Upper lobe of right lung (tissue), 1 donor: Measurements from ENCODE around the gene ADPRHL1. TPM values are rescaled to one million over a fixed set of nuclear protein-coding genes. Genes with fewer than 3 reads are reported as not detected.

ENCODE experiments used
- ATAC-seq: fragments of 200-7000 bp; cut with Tn5 transposase; one replicate; pipeline ENCODE4 v1.9.1; 2020; ENCODE audit warnings: mild to moderate bottlenecking, moderate library complexity
- DNase-seq: peaks from one replicate; pipeline ENCODE4 v3.0.0-alpha.2; 2020
- H3K27ac ChIP-seq: fragments of 200-600 bp; one replicate; pipeline ENCODE4 v1.8.0; 2022
- H3K27me3 ChIP-seq: fragments of 200-600 bp; one replicate; pipeline ENCODE4 v1.8.0; 2022; ENCODE audit warnings: mild to moderate bottlenecking
- H3K36me3 ChIP-seq: fragments of 200-600 bp; one replicate; pipeline ENCODE4 v1.8.0; 2022
- H3K4me1 ChIP-seq: fragments of 200-600 bp; one replicate; pipeline ENCODE4 v1.8.0; 2022
- H3K4me3 ChIP-seq: fragments of 200-600 bp; one replicate; pipeline ENCODE4 v1.8.0; 2022; ENCODE audit warnings: mild to moderate bottlenecking
- H3K9me3 ChIP-seq: fragments of 200-600 bp; one replicate; pipeline ENCODE4 v1.8.0; 2022
- CTCF ChIP-seq: fragments of 200-600 bp; IDR thresholded peaks from one replicate; pipeline ENCODE4 v1.8.0; 2022; ENCODE audit warnings: antibody characterized with exemption
- intact Hi-C: fragments of 100-400 bp; cut with DNase I; formaldehyde crosslinking; loops from one replicate; pipeline ENCODE4 v1.11.0; 2022
- total RNA-seq: library from RNA; stranded (reverse); fragmentation: NEBNext Ultra II Directional; extraction: Animal tissue kit (Norgen Biotek cat#: 25700); gene quantifications from one replicate; pipeline ENCODE4 v1.2.1, GENCODE V29; 2021
- donor health status: DM: no; HTN: yes; CAD: no; lungs with severe emphysema.

ADPRHL1 gene
- total RNA-seq, 1 donor from 2014 or later, result 1.9 TPM

- Histone ChIP-seq H3K4me1 (no peaks in the 10 kb centered on the region), H3K36me3 (no peaks in the 10 kb centered on the region), H3K27ac (no peak overlapping the region), H3K9me3 (no peaks in the 10 kb centered on the region), H3K4me3 (no peak overlapping the region), H3K27me3 (no peaks in the 10 kb centered on the region)
- TF ChIP-seq CTCF, result no peak
- no peak for ATAC-seq
- intact Hi-C loops, result no loop called here
- DNase-seq, result no peak
These were observed 24.2 kb downstream of the ADPRHL1 start for GRCh38 chr13:113428871-113429607.

- no peak for DNase-seq
- H3K27ac ChIP-seq, result no peak overlapping the region
- ATAC-seq, result no peak
- H3K27me3 ChIP-seq, result no peaks in the 10 kb centered on the region
- H3K36me3 ChIP-seq, result no peaks in the 10 kb centered on the region
- no peak overlapping the region for H3K4me3 ChIP-seq
- no peaks in the 10 kb centered on the region for H3K4me1 ChIP-seq
- H3K9me3 ChIP-seq, result no peaks in the 10 kb centered on the region
- intact Hi-C loops, result no loop called here
- no peak for TF ChIP-seq CTCF
These were observed 24.8 kb downstream of the ADPRHL1 start for GRCh38 chr13:113428469-113428865.

- no peak for TF ChIP-seq CTCF
- Histone ChIP-seq H3K9me3 (no peaks in the 10 kb centered on the region), H3K4me3 (no peak overlapping the region), H3K36me3 (no peaks in the 10 kb centered on the region), H3K4me1 (no peaks in the 10 kb centered on the region), H3K27me3 (no peaks in the 10 kb centered on the region), H3K27ac (no peak overlapping the region)
- DNase-seq (no peak), ATAC-seq (no peak)
- intact Hi-C loops, result no loop called here
These were observed 25.5 kb downstream of the ADPRHL1 start for GRCh38 chr13:113427562-113428468.

- no peak overlapping the region for H3K27ac ChIP-seq
- ATAC-seq (no peak), DNase-seq (no peak)
- intact Hi-C loops, result no loop called here
- H3K27me3 ChIP-seq, result no peaks in the 10 kb centered on the region
- no peaks in the 10 kb centered on the region for H3K4me1 ChIP-seq
- no peaks in the 10 kb centered on the region for H3K9me3 ChIP-seq
- no peak overlapping the region for H3K4me3 ChIP-seq
- TF ChIP-seq CTCF, result no peak
- H3K36me3 ChIP-seq, result no peaks in the 10 kb centered on the region
These were observed 26.7 kb downstream of the ADPRHL1 start for GRCh38 chr13:113426591-113426986.

GRCh38 chr13:113425941-113426590 lies 27.2 kb downstream of the ADPRHL1 start:
- Histone ChIP-seq H3K27ac (no peak overlapping the region), H3K4me3 (no peak overlapping the region), H3K36me3 (no peaks in the 10 kb centered on the region), H3K4me1 (no peaks in the 10 kb centered on the region), H3K27me3 (no peaks in the 10 kb centered on the region), H3K9me3 (no peaks in the 10 kb centered on the region)
- TF ChIP-seq CTCF, result no peak
- ATAC-seq (no peak), DNase-seq (no peak)
- intact Hi-C loops, result no loop called here
